K562 (cell line): ENCODE results near the gene TANK. TPM values are rescaled to one million over a fixed set of nuclear protein-coding genes. Genes with fewer than 3 reads are reported as not detected.

Experiments
- ATF1 ChIP-seq, 2 experiments: fragments of 450-650 bp in 1 of 2; IDR thresholded peaks; 2 replicates each; pipeline ENCODE4 v1.6.1; 2016; ENCODE audit warnings: missing compliant biosample characterization in 1 of 2, missing genetic modification characterization in 1 of 2
- BDP1 ChIP-seq: IDR thresholded peaks from 3 replicates; pipeline ENCODE4 v1.6.1; 2011; ENCODE audit not compliant: insufficient read length, insufficient read depth
- CBFA2T2 ChIP-seq: fragments of 450-650 bp; conservative IDR thresholded peaks from 2 replicates; pipeline ENCODE4 v1.6.1; 2017; ENCODE audit warnings: mild to moderate bottlenecking
- DDX20 ChIP-seq: fragments of 450-650 bp; IDR thresholded peaks from 2 replicates; pipeline ENCODE4 v1.6.1; 2016; ENCODE audit warnings: missing genetic modification characterization, low read depth, mild to moderate bottlenecking, missing compliant biosample characterization, moderate library complexity
- E2F4 ChIP-seq: sonication (generic); formaldehyde crosslinking; IDR thresholded peaks from 2 replicates; pipeline ENCODE4 v1.8.0; 2022; ENCODE audit warnings: mild to moderate bottlenecking, low read depth, missing genetic modification reagents
- FOXA1 ChIP-seq: fragments of 450-650 bp; IDR thresholded peaks from 2 replicates; pipeline ENCODE4 v1.6.1; 2016; ENCODE audit warnings: mild to moderate bottlenecking, borderline replicate concordance
- MXD1 ChIP-seq: fragments of 250-450 bp; sonication (Bioruptor Pico); IDR thresholded peaks from 2 replicates; pipeline ENCODE4 v1.8.0; 2021; ENCODE audit warnings: borderline replicate concordance, mild to moderate bottlenecking, moderate library complexity; ENCODE audit not compliant: poor library complexity, severe bottlenecking
- POLR2B ChIP-seq: fragments of 450-650 bp; IDR thresholded peaks from 2 replicates; pipeline ENCODE4 v1.6.1; 2018; ENCODE audit warnings: low read depth; ENCODE audit not compliant: partially characterized antibody
- PRMT5 ChIP-seq: sonication (generic); formaldehyde crosslinking; IDR thresholded peaks from 2 replicates; pipeline ENCODE4 v1.5.0; 2020; ENCODE audit warnings: missing genetic modification reagents
- RHOXF2B ChIP-seq: fragments of 250-450 bp; sonication (Bioruptor Pico); conservative IDR thresholded peaks from 2 replicates; pipeline ENCODE4 v1.5.1; 2021
- TAF1 ChIP-seq: IDR thresholded peaks from 2 replicates; pipeline ENCODE4 v1.6.1; 2011; ENCODE audit warnings: mild to moderate bottlenecking, low read length, moderate library complexity; ENCODE audit not compliant: insufficient read depth, control insufficient read depth, severe bottlenecking; ENCODE audit errors: extremely low read depth
- UBTF ChIP-seq, 2 experiments: IDR thresholded peaks; 2 replicates each; pipeline ENCODE4 v1.6.1; 2012; ENCODE audit warnings: improper control_type of control experiment in 2 of 2, low read depth in 2 of 2, low read length in 2 of 2, borderline replicate concordance in 1 of 2
- ZBTB49 ChIP-seq: sonication (generic); formaldehyde crosslinking; IDR thresholded peaks from 2 replicates; pipeline ENCODE4 v1.8.0; 2022; ENCODE audit warnings: missing genetic modification reagents, mild to moderate bottlenecking, borderline replicate concordance
- ZC3H11A ChIP-seq: IDR thresholded peaks from 2 replicates; pipeline ENCODE4 v1.6.1; 2012; ENCODE audit warnings: low read depth, low read length, improper control_type of control experiment
- ZNF668 ChIP-seq: fragments of 250-450 bp; sonication (Bioruptor Pico); IDR thresholded peaks from 2 replicates; pipeline ENCODE4 v1.8.0; 2022; ENCODE audit warnings: mild to moderate bottlenecking, inconsistent platforms
- ZNF76 ChIP-seq: fragments of 250-450 bp; sonication (Bioruptor Pico); IDR thresholded peaks from 2 replicates; pipeline ENCODE4 v1.4.0; 2020; ENCODE audit warnings: mild to moderate bottlenecking, moderate library complexity, borderline replicate concordance
- ZNF77 ChIP-seq: fragments of 250-450 bp; sonication (Bioruptor Pico); IDR thresholded peaks from 2 replicates; pipeline ENCODE4 v1.5.0; 2020
- ZSCAN29 ChIP-seq: fragments of 450-650 bp; IDR thresholded peaks from 2 replicates; pipeline ENCODE4 v1.6.1; 2017
- polyA plus RNA-seq, 8 experiments: library from polyadenylated mRNA; depleted of rRNA in 4 of 8; stranded (reverse) in 5 of 8; unstranded in 3 of 8; fragments of >200 nt; fragmentation: Nextera tagmentation in 2 of 8; fragmentation: Illumina TruSeq in 1 of 8; extraction: Ambion mirVana in 2 of 8; extraction: Trizol in 1 of 8; gene quantifications; 2 replicates each; pipeline versions ENCODE4 v1.2.1 to v1.2.3, GENCODE V29; 2011 to 2014; ENCODE audit warnings: inconsistent platforms in 1 of 8, missing spikeins in 1 of 8
- total RNA-seq, 7 experiments: library from RNA; depleted of rRNA in 6 of 7; stranded (reverse); fragments of >200 nt in 6 of 7; fragmentation: Illumina TruSeq in 2 of 7; extraction: Trizol in 2 of 7; gene quantifications; 2 replicates each; pipeline versions ENCODE4 v1.2.1 to v1.2.3, GENCODE V29; 2011 to 2021; ENCODE audit warnings: low replicate concordance in 1 of 7
- TF ChIP-seq, protein P1 (sequence below): sonication (generic); IDR thresholded peaks from 2 replicates; pipeline ENCODE4 v1.6.1; 2016

TANK gene
- total and polyA plus RNA-seq, 9 of the 15 experiments (the other 6 are each of a cell fraction or from before 2014, with no cell fraction given) = 43.0 to 91.5 (median 54.4) TPM

DNA sequence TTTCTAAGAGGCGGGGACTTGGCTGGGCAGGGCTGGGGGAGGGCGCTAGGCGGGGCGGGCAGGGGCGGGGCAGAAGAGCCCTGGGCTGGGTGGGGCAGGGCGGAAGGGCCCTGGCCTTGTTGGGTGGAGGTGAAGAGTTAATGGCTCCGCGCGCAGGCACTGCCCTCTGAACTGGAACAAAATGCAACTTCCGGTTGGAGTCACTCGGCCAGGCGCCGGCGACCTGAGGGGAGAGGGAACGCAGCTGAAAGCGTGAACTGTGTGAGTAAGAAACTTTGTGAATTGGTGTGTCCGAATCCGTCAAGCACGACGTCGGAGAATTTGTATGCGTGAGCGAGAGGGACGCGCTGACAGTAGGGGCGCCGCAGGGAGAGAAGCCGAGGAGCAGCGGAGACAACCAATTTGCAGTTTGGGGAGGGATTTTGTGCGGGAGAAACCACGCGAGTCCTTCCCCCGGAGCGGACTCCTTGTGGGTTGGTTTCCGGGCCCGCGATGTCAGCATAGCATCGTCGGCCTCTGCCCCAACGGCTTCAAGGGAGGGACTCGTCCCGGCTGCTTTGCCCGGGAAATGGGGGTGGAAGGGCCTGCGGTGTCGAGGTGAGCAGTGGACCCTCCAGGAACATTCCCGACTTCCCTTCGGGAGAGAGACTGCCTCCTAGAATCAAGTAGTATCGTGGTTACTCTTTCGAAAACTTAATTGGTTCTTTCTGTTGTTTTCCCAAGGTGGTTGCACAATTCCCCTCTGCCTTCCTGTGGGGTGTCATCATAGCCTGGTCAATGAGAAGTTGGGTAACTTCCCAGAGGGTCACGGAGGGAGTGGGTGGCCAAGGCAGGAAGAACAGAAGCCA lies at the start of gene TANK (continued):
- no peak for TF ChIP-seq ZBTB49 (CRISPR knock-in tag)
- TF ChIP-seq ZNF76 (CRISPR knock-in tag) = peak; percentile 60; the same call in 1 of the 2 replicates
- TF ChIP-seq ZSCAN29 = no peak
- TF ChIP-seq ZC3H11A = no peak
- TF ChIP-seq PRMT5 (CRISPR knock-in tag) = no peak
- TF ChIP-seq FOXA1 = no peak
- TF ChIP-seq RHOXF2B (CRISPR knock-in tag) = peak; percentile 65; the same call in 1 of the 2 replicates
- TF ChIP-seq ATF1 (CRISPR knock-in tag; IDR thresholded peaks at IDR 0.05) = no peak
- peak; percentile 68 for TF ChIP-seq ATF1 (tag; IDR thresholded peaks at IDR 0.05)
- TF ChIP-seq UBTF (IDR thresholded peaks at IDR 0.05; ENCODE audit: borderline replicate concordance in 1 of 2, low read depth in 2 of 2, low read length in 2 of 2) = peak; percentile 45 to 65; a peak in 1 of 4 replicates
- no peak for TF ChIP-seq BDP1
- no peak for TF ChIP-seq CBFA2T2
- TF ChIP-seq TAF1 = peak; percentile 100
- TF ChIP-seq POLR2B = peak; percentile 98
- TF ChIP-seq, protein P1, sequence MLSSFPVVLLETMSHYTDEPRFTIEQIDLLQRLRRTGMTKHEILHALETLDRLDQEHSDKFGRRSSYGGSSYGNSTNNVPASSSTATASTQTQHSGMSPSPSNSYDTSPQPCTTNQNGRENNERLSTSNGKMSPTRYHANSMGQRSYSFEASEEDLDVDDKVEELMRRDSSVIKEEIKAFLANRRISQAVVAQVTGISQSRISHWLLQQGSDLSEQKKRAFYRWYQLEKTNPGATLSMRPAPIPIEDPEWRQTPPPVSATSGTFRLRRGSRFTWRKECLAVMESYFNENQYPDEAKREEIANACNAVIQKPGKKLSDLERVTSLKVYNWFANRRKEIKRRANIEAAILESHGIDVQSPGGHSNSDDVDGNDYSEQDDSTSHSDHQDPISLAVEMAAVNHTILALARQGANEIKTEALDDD = no peak
- TF ChIP-seq DDX20 (tag) = no peak
- TF ChIP-seq ZNF668 (CRISPR knock-in tag) = 0 out of 2 replicates have a peak, but pooled peaks have one; percentile 59
- TF ChIP-seq MXD1 (CRISPR knock-in tag) = no peak
- TF ChIP-seq ZNF77 (CRISPR knock-in tag) = no peak
- TF ChIP-seq E2F4 (CRISPR knock-in tag) = no peak
